ENCODE results near the gene PRELID3B.
A peak's percentile ranks its signal among the peaks of the same experiment; 100 is the strongest.

PRELID3B gene

DNA sequence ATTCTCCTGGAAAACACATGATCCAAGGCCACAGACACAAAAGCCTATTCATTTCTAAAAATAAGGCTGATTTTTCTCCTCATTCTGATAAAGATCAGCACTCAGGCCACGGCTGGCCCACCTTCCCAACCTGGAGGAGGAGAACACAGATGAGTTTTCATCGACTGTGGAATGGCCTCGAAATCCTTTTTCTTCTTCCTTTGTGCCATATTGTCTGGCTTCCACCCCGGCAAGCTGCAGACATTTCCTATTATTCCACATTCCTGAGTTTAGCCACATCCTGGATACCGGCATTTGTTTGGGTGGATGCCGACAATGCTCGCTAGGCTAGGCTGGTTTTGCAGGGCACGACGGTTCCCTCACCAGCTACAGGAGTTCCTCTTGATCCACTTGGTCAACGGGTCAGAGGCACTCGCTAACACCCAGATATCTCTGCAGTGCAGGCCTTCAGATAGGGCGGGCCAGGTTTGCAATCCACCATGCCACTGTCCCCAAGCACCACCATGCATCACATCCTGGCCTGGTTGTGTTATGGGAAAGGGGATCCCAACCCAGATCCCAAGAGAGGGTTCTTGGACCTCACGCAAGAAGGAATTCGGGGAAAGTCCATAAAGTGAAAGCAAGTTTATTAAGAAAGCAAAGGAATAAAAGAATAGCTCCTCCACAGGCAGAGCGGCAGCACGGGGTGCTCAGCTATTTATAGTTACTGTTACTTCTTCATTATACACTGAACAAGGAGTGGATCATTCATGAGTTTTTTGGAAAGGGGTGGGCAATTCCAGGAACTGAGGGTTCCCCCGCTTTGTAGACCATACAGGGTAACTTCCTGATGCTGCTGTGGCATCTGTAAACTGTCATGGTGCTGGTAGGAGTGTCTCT, 31.4 kb downstream of the PRELID3B start:
- Mint-ChIP-seq H3K27ac (peak overlapping the region in 1 of 2 donors; percentile 39), H3K4me1 (peaks cover 56% of the 10 kb centered on the region), H3K27me3 (no peaks in the 10 kb centered on the region), H3K9me3 (no peaks in the 10 kb centered on the region), H3K4me3 (peak overlapping the region in 1 of 2 donors; percentile 5)
- ATAC-seq (peak; percentile 42), DNase-seq (peak in 1 of 2 donors; percentile 36)

DNA sequence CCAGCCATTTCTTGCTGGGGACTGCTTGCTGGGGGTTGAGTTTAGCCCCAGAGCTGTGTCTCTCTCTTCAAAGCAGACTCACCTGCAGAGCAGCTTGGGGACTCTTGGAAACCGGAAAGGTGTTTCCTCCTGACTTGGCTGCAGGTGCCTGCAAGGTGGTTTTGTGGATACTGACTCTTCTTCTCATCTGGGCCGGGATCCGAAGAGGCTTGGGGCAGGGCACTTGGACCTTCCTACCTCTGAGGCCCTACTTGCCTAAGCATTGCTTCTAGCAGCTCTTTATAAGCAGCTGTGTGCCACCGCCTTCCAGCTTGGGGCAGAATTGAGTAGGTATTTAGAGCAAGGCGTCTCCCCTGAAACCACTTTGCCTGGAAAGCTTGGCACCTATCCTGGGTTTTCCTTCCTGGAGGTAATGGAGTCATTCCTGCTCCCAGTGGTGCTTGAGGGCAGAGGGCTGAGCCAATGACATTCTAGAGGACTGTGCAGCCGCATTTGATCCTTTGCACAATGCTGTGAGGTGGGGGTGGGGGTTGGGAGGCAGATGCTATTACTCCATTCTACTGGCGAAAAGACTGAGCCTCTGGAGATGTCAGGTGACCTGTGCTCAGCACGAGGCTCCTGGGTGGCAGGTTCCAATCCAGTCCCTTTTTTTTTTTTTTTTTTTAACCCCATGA, 32.1 kb downstream of the PRELID3B start:
- H3K9me3 Mint-ChIP-seq = no peaks in the 10 kb centered on the region
- no peak overlapping the region for H3K4me3 Mint-ChIP-seq
- H3K4me1 Mint-ChIP-seq = peaks cover 60% of the 10 kb centered on the region

DNA sequence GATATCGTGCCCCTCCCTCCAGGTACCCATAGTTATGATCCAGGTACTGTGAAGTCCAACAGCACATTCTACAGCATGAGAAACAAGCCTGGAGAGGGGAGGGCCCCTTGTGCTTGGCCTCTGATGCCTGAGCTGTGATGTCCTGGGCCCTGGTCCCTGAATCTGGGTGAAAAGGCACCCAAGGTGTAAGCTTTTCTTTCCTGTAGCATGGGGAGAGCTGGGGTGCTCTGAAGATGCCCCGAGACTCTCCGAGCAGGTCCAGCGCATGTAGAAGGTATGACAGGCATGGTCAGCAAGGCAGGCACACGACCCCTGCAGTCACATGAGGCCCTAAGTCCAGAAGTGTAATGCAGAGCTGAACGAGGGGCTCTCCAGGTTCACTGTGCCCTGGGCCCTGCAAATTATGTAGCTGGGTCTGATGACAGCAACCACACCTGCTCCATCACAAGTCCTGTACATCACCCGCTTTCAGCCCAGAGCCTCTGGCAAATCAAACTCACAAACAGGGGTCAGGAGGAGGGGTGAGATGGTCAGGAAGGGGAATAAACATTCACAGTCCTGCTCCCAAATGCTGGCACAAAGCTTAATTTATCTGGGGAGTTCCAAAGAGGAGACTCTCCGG, 33.8 kb downstream of the PRELID3B start:
- Mint-ChIP-seq H3K9me3 (no peaks in the 10 kb centered on the region), H3K4me1 (peaks cover 66% of the 10 kb centered on the region), H3K4me3 (no peak overlapping the region), H3K27ac (peak overlapping the region in 1 of 2 donors; percentile 45), H3K27me3 (no peaks in the 10 kb centered on the region)
- DNase-seq (no peak), ATAC-seq (no peak)

More for the DNA sequence above, 32.1 kb downstream of the PRELID3B start:
- H3K27me3 Mint-ChIP-seq = no peaks in the 10 kb centered on the region
- ATAC-seq = no peak
- H3K27ac Mint-ChIP-seq = peak overlapping the region in 1 of 2 donors; percentile 36
- no peak for DNase-seq

DNA sequence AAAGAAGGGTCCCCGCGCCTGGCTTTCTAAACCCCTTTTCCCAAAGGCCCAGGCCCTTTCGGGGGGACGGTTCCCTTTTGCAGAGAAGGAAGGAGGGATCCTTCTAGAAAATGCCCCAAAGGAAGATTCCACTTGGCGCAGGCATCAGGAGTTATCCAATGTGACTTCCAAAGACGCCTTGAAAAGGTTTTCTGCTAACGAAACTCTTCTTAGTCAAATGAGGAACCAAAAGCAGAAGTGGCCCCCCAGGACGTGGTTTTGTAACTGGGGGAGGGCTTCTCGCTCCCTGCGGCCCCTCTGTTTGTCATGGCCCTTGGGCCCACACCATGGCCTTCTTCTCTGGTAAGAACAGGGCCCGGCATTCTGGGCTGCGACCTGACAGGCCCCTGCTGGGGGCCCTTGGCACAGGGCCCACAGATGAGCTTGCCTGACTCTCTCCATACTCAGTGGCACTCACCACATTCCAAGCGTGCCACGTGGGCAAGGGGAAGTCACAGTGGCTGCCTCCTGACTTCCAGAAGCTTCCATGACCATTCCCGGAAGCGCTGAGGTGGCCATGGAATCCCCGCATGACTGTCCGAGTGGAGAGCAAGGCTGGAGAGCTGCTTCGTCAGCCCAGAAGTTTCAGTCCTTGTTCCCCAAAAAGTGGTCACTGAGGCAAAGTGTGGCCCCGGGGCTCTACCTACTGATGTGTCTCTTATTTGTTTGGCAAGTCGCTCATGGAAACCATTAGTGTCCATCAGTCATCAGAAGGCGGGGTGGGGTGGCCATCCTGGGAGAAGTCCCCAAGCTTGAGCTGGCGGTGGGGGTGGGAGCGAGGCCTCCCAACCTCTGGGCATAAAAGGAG, 34.7 kb downstream of the PRELID3B start:
- Mint-ChIP-seq H3K9me3 (no peaks in the 10 kb centered on the region), H3K27ac (peak overlapping the region; percentile 71 to 94), H3K27me3 (no peaks in the 10 kb centered on the region), H3K4me3 (peak overlapping the region; percentile 82 to 86), H3K4me1 (peaks cover 66% of the 10 kb centered on the region)
- DNase-seq = no peak
- ATAC-seq = no peak

DNA sequence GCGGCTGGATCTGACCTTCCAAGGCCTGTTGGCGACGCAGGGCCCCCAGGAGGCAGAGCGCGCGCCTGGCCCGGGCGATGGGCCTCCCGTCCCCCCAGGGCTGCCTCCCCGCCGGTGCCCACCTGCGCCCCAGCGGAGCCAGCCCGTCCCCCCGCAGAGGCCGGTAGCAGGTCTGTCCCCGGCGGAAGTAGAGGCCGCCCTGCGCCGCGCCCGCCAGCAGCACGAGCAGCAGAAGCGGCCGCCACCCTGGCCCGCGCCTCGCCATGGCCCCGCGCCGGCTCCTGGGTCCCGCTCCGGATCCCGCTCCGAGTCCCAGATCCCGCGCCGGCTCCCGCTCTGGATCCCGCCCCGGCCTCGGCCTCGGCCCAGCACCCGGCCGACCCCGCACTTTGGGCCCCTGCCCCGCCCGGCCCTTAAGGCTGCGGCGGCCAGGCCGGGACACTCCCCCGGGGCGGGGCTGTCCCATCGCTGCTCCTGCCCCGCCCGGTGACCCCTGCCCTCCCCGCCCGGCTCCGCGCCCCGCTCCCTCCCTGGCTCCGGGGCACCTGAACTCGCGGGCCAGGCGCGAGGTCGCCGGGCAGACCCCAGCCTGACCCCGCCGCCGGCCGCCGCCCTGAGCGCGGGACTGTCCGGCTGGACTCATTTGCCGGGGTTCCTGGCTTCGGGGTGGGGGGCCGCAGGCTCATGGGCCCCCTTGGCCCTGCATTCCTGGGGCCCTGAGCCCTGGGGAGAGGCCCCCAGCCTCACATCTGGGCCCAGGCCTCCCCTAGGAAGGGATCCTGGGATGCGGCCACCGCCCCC, 35.5 kb downstream of the PRELID3B start, which contains the start of gene CTSZ:
TSS of gene CTSZ (minus strand) at position 391 of the 801 bp plus-strand sequence. CDS start at position 265, 126 bp downstream.
- ATAC-seq (peak; percentile 69), DNase-seq (peak; percentile 45 to 54)
- H3K4me1 Mint-ChIP-seq = peaks cover 68% of the 10 kb centered on the region
- H3K27ac Mint-ChIP-seq = peak within 1 kb of the TSS; percentile 90 to 94
- no peaks in the 10 kb centered on the region for H3K9me3 Mint-ChIP-seq
- H3K27me3 Mint-ChIP-seq = no peaks in the 10 kb centered on the region
- peak within 1 kb of the TSS; percentile 86 to 87 for H3K4me3 Mint-ChIP-seq

DNA sequence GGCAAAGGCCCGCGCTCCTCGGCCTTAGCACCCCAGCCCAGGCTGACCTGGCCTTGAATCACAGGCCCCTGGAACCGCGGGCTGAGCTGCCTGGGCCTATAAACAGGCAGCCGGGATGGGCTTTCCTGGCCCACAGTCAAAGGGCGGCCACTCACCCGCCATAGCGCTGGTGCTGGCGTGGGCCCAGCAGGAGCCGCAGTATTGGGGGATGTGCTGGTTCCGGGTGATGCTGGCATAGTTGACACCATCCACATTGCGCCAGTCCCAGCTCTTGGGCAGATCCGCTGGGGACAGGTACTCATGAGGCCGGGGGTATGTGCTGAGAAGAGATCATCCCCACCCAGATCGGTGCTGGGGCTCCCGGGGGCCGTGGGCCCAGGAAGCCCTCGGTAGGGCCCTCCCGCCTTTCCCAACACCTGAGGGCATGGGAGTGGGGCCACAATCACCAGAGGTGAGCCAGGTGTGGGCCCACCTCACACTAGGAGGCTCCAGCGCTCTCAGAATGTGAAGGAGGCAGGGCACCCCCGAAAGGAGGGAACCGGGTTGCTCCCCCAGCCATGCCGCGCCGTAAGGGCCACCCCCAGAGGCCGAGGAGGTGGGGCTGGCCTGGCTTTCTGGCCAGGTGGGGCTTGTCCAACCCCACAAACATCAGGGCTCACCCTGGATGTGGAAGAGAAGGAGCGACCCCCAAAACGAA, 36.3 kb downstream of the PRELID3B start:
- DNase-seq = no peak
- no peaks in the 10 kb centered on the region for H3K9me3 Mint-ChIP-seq
- peak overlapping the region; percentile 88 to 90 for H3K27ac Mint-ChIP-seq
- H3K27me3 Mint-ChIP-seq = no peaks in the 10 kb centered on the region
- H3K4me1 Mint-ChIP-seq = peaks cover 60% of the 10 kb centered on the region
- peak; percentile 6 for ATAC-seq
- H3K4me3 Mint-ChIP-seq = peak overlapping the region; percentile 84 to 87

DNA sequence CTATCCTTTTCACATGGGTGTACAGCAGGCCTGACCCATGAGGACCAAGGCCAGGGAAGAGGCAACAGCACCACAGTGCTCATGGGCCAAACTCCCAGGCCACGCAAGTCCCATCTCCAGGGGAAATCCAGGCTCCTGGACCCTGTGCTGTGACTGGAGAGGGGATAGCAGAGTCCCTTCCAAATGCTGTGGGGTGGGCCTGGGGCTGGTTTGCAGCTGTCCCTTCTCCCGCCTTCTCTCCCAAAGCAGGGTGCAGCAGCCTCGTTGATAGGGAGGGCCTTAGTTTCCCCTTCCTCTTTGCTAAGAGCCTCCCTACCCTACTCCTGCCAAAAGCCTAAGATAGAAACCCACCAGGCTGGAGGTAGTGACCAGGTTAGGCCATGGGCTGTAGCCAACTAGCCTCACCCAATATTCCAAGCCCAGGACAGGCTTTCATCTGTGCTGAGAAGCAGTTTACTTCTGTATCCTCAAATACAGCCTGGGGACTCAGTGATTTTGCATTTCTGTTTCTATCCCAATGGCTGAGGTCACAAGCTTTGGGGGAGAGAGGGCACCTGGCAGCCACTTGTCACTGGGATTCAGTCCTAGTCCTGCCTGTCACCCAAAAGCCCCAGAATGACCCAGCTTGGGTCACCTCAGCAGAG, 36.9 kb downstream of the PRELID3B start:
- Mint-ChIP-seq H3K27me3 (no peaks in the 10 kb centered on the region), H3K9me3 (no peaks in the 10 kb centered on the region), H3K4me1 (peaks cover 55% of the 10 kb centered on the region), H3K27ac (peak overlapping the region; percentile 88 to 90), H3K4me3 (peak overlapping the region; percentile 84 to 87)
- DNase-seq (no peak), ATAC-seq (no peak)

DNA sequence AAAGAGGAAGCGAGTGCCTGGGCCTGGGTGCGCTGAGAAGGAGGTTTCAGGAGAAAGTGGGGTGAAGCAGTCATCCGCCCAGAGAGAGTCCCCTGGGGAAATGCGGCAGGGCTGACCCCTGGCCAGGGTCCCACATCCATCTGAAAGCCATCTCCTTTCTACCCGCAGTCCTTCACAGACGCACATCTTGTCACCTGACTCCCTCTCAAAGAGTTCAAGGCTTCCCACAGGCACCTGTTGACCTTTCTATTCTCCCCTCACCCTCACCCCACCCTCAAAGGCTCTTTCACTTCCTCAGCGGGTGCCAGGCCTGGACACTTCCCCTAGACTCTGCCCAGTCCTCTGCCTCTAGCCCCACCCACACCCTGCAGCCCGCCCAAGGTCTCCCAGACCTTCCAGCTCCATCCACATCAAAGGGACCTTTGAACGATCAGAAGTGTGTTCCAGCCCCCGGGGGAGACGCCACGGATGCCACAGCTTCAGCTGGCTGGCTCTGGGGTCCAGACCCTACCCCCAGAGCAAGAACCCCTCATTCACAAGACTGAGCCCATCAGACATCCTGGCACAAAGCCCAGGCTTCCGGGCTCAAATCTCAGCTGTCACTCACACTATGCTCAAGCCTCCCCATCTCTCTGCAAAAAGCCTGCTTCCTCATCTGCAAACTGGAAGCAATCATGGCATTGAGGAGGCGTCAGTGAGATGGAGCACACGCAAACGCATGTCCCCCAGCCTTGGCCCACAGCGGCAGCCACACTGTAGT, 37.6 kb downstream of the PRELID3B start:
- DNase-seq (peak; percentile 36 to 61), ATAC-seq (peak; percentile 70)
- peaks cover 50% of the 10 kb centered on the region for H3K4me1 Mint-ChIP-seq
- H3K9me3 Mint-ChIP-seq = no peaks in the 10 kb centered on the region
- H3K4me3 Mint-ChIP-seq = peak overlapping the region; percentile 84 to 87
- H3K27me3 Mint-ChIP-seq = no peaks in the 10 kb centered on the region
- H3K27ac Mint-ChIP-seq = peak overlapping the region in 1 of 2 donors; percentile 88

DNA sequence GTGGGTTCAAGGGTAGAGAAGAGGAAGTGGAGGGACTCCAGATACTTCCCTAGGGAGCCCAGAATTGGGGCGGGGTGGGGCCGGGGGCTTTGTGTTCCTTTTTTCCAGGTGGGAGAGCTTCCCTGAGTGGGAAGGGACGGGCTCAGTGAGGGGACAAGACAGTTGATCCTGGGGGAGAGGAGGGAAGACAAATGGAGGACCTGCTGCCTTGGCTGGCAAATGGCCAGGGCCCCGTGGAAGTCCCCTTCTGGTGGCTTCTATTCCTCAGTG, 38.2 kb downstream of the PRELID3B start:
- Mint-ChIP-seq H3K4me3 (peak overlapping the region; percentile 84 to 87), H3K9me3 (no peaks in the 10 kb centered on the region), H3K4me1 (peaks cover 50% of the 10 kb centered on the region), H3K27ac (peak overlapping the region in 1 of 2 donors; percentile 88), H3K27me3 (no peaks in the 10 kb centered on the region)
- ATAC-seq = no peak
- DNase-seq = peak; percentile 45 to 72

DNA sequence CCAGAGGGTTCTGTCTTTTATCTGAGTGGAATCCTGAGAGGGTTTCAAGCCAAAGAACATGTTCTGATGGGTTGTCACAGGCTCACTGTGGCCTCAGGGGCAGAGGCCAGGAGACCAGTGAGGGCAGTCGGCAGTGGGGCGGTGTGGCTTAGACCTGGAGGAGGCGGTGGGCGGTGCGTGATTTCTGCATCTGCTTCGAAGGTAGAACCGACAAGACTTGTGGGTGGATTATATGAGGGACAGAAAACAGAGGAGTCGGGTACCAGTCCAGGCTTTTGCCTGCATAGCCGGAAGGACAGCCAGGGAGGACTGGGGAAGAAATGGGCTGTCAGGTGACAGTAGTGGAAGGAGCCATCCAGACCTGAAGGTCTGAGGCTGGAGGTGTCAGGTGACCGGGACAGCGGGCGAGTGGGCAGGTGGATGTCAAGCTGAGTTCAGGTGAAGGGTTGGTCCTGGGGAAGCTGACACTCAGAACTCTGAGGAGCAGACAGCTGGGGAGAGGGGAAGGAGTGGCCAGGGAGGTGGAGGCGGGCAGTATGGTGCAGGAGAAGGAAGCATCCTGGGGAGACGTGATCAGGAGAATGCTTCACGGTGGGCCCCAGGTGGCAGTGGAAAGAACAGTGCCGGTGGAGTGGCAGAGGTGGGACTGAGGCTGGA, 38.6 kb downstream of the PRELID3B start:
- Mint-ChIP-seq H3K4me1 (peaks cover 50% of the 10 kb centered on the region), H3K27me3 (no peaks in the 10 kb centered on the region), H3K4me3 (peak overlapping the region; percentile 84 to 87), H3K9me3 (no peaks in the 10 kb centered on the region), H3K27ac (peak overlapping the region; percentile 38 to 88)
- no peak for DNase-seq
- ATAC-seq = no peak

DNA sequence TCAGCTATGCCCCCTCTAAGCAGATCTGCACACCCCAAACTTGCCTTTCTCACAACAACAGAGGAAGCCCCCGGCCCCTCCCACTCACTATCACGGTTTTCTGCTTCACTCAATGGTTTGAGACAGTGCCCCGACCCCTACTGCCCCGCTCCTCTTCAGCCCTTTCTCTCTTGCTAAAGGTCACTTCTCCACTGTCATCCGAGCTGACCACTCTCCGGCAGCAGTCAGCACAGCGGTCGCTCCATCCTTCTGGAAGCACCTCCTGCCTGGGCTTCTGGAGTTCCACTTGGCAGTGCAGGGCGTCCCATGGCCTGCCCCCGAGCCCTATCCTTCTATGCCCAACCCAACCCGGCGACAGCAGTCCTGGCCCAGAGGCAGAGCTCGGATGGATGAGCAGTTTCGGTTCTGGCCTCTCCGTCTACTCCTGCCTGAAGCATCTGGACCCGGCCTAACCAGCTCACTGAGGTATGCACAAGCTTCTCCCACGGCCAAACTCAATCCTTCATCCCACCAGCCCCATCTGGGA, 39.6 kb downstream of the PRELID3B start:
- no peak for ATAC-seq
- no peak overlapping the region for H3K27ac Mint-ChIP-seq
- no peak overlapping the region for H3K4me3 Mint-ChIP-seq

DNA sequence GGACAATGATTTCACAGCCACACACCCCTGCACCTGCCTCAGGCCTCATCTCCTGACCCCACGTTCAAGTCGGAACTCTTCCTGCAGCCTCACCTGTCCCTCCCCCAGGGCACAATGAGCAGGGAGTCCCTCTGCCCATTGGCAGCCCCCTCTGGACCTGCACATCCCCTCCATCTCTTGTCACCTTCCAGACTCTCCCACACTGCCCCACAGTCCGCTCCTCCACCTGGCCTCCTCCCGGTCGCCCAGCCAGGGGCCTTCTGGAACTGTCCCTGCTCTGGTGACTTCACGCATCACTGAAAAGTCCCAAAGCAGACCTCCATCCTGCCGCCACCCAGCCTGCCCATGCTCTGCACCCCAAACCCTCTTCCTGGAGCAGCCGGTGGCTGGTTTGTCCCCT, 40.2 kb downstream of the PRELID3B start:
- Mint-ChIP-seq H3K4me3 (no peak overlapping the region), H3K4me1 (peaks cover 41% of the 10 kb centered on the region), H3K27ac (no peak overlapping the region), H3K27me3 (no peaks in the 10 kb centered on the region), H3K9me3 (no peaks in the 10 kb centered on the region)
- ATAC-seq = no peak
- DNase-seq = no peak

More for the DNA sequence above, 39.6 kb downstream of the PRELID3B start:
- DNase-seq = no peak
- no peaks in the 10 kb centered on the region for H3K27me3 Mint-ChIP-seq
- H3K9me3 Mint-ChIP-seq = no peaks in the 10 kb centered on the region
- H3K4me1 Mint-ChIP-seq = peaks cover 46% of the 10 kb centered on the region
